Gastrocnemius medialis (tissue), 4 donors: ENCODE measurements around the gene CEACAM19. TPM values are rescaled to one million over a fixed set of nuclear protein-coding genes. Genes with fewer than 3 reads are reported as not detected.

Experiments
- ATAC-seq, 2 donors: fragments of 150-250 bp; one replicate each; pipeline ENCODE4 v1.9.1; 2016
- DNase-seq, 2 donors: peaks; one replicate each; pipeline ENCODE4 v3.0.0-alpha.2; 2019
- H3K27ac ChIP-seq, 4 donors: fragments of 200-600 bp; sonication (generic); 1 replicate in 1 of 4; 2 replicates in 3 of 4; pipeline ENCODE4 v1.5.1; 2016 to 2018; ENCODE audit warnings: mild to moderate bottlenecking in 2 of 4, moderate library complexity in 1 of 4
- H3K27me3 ChIP-seq, 3 donors: fragments of 200-600 bp; sonication (generic) in 2 of 3; 1 replicate in 1 of 3; 2 replicates in 2 of 3; pipeline versions ENCODE4 v1.5.1 to v1.6.0; 2016 to 2019; ENCODE audit warnings: mild to moderate bottlenecking in 1 of 3, moderate library complexity in 1 of 3
- H3K36me3 ChIP-seq, 2 donors: fragments of 200-600 bp; sonication (generic) in 1 of 2; one replicate each; pipeline ENCODE4 v1.5.1; 2017 to 2018
- H3K4me1 ChIP-seq, 2 donors: fragments of 200-600 bp; sonication (generic) in 1 of 2; one replicate each; pipeline ENCODE4 v1.5.1; 2016 to 2017; ENCODE audit warnings: mild to moderate bottlenecking in 2 of 2
- H3K4me3 ChIP-seq, 4 donors: fragments of 200-600 bp; sonication (generic) in 3 of 4; 1 replicate in 1 of 4; 2 replicates in 3 of 4; pipeline ENCODE4 v1.5.1; 2016 to 2019; ENCODE audit warnings: mild to moderate bottlenecking in 2 of 4
- H3K9me3 ChIP-seq, 3 donors: fragments of 200-600 bp; sonication (generic) in 2 of 3; 1 replicate in 1 of 3; 2 replicates in 2 of 3; pipeline ENCODE4 v1.5.1; 2016 to 2019
- CTCF ChIP-seq, 5 experiments: fragments of 450-650 bp in 3 of 5; fragments of 200-600 bp in 2 of 5; sonication (generic) in 2 of 5; IDR thresholded peaks in 4 of 5; conservative IDR thresholded peaks in 1 of 5; 1 replicate in 4 of 5; 2 replicates in 1 of 5; pipeline ENCODE4 v1.5.1; 2016 to 2019; ENCODE audit warnings: antibody characterized with exemption in 5 of 5, mild to moderate bottlenecking in 3 of 5, moderate library complexity in 3 of 5
- POLR2A ChIP-seq, 2 donors: fragments of 450-650 bp; IDR thresholded peaks; one replicate each; pipeline ENCODE4 v1.6.1; 2017; ENCODE audit warnings: antibody characterized with exemption in 2 of 2, mild to moderate bottlenecking in 2 of 2, moderate library complexity in 2 of 2
- in situ Hi-C, 4 donors: fragments of 200-750 bp; cut with MboI; loops; one replicate each; pipeline versions ENCODE4 v1.15.0 to v1.8.0; 2017; ENCODE audit warnings: low sequenced_read_pairs in 4 of 4
- intact Hi-C: fragments of 100-400 bp; cut with DNase I; formaldehyde crosslinking; loops from one replicate; pipeline ENCODE4 v1.15.1; 2023; ENCODE audit warnings: low total_unique reads
- total RNA-seq, 4 donors: library from RNA; depleted of rRNA; stranded (reverse); fragments of >200 nt; gene quantifications; one replicate each; pipeline versions ENCODE4 v1.1.0 to v1.2.3, GENCODE V29; 2016

Gene CEACAM19
- total RNA-seq, 4 donors from 2014 or later: 2.0 to 8.5 (median 3.7) TPM

GRCh38 chr19:44687888-44688287 lies 16.6 kb downstream of the CEACAM19 start:
- intact Hi-C loops: no loop called here
- H3K36me3 ChIP-seq: peaks cover 0 to 8% of the 10 kb centered on the region in 2 donors
- in situ Hi-C loops: no loop called here
- no peak for DNase-seq
- H3K9me3 ChIP-seq: no peaks in the 10 kb centered on the region
- no peak for ATAC-seq
- H3K4me3 ChIP-seq: no peak overlapping the region
- no peak for TF ChIP-seq CTCF (IDR thresholded peaks at IDR 0.05 in 4 of 5, conservative IDR thresholded peaks at IDR 0.05 in 1 of 5)
- no peak for TF ChIP-seq POLR2A (IDR thresholded peaks at IDR 0.05)
- H3K27ac ChIP-seq: no peak overlapping the region
- peaks cover 0 to 5% of the 10 kb centered on the region in 2 donors for H3K4me1 ChIP-seq
- no peaks in the 10 kb centered on the region for H3K27me3 ChIP-seq

GRCh38 chr19:44689290-44690130 lies 18.2 kb downstream of the CEACAM19 start:
- H3K27me3 ChIP-seq: no peaks in the 10 kb centered on the region
- intact Hi-C loops: loop anchor here (1.0 kb wide), 2 partner anchors 81 to 155 kb away; no protein-coding TSS in a partner anchor
- in situ Hi-C loops: no loop called here
- H3K36me3 ChIP-seq: no peaks in the 10 kb centered on the region
- DNase-seq (peak in 1 of 2 donors; percentile 50), ATAC-seq (peak in 1 of 2 donors; percentile 59)
- peak; percentile 78 to 92 (median 87) for TF ChIP-seq CTCF (IDR thresholded peaks at IDR 0.05 in 4 of 5, conservative IDR thresholded peaks at IDR 0.05 in 1 of 5)
- no peak for TF ChIP-seq POLR2A (IDR thresholded peaks at IDR 0.05)
- no peaks in the 10 kb centered on the region for H3K9me3 ChIP-seq
- no peak overlapping the region for H3K27ac ChIP-seq
- peaks cover 0 to 5% of the 10 kb centered on the region in 2 donors for H3K4me1 ChIP-seq
- no peak overlapping the region for H3K4me3 ChIP-seq

DNA sequence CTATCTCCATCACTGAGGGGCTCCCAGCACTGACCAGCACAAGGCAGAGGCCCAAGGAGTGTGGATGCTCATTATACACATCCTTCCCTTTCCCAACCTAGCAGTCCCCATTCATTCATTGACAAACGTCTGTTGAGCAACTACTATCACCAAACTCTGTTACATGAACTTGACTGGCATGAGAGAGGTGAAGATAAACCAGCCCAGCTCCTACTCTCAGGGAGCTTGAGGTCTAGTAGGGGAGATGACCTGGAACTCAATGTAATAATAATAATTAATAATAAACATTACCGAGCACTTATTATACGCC lies 18.8 kb downstream of the CEACAM19 start:
- DNase-seq: no peak
- ATAC-seq: no peak
- in situ Hi-C loops (no loop called here), intact Hi-C loops (no loop called here)
- Histone ChIP-seq H3K4me3 (no peak overlapping the region), H3K9me3 (no peaks in the 10 kb centered on the region), H3K36me3 (no peaks in the 10 kb centered on the region), H3K27me3 (no peaks in the 10 kb centered on the region), H3K27ac (no peak overlapping the region), H3K4me1 (peaks cover 0 to 5% of the 10 kb centered on the region in 2 donors)
- TF ChIP-seq POLR2A (IDR thresholded peaks at IDR 0.05): no peak
- no peak for TF ChIP-seq CTCF (IDR thresholded peaks at IDR 0.05 in 4 of 5, conservative IDR thresholded peaks at IDR 0.05 in 1 of 5)

GRCh38 chr19:44692379-44692721 lies 21.1 kb downstream of the CEACAM19 start:
- no peak for DNase-seq
- H3K27ac ChIP-seq: peak overlapping the region in 3 of 4 donors; percentile 34 to 67 (median 62)
- no peaks in the 10 kb centered on the region for H3K9me3 ChIP-seq
- no peak for ATAC-seq
- H3K4me3 ChIP-seq: no peak overlapping the region
- in situ Hi-C loops: no loop called here
- no peaks in the 10 kb centered on the region for H3K27me3 ChIP-seq
- H3K36me3 ChIP-seq: no peaks in the 10 kb centered on the region
- peaks cover 0 to 5% of the 10 kb centered on the region in 2 donors for H3K4me1 ChIP-seq
- intact Hi-C loops: no loop called here
- TF ChIP-seq CTCF (IDR thresholded peaks at IDR 0.05 in 4 of 5, conservative IDR thresholded peaks at IDR 0.05 in 1 of 5): no peak
- no peak for TF ChIP-seq POLR2A (IDR thresholded peaks at IDR 0.05)
